H1 (cell line): ENCODE measurements around the gene AOAH. TPM values are rescaled to one million over a fixed set of nuclear protein-coding genes. Genes with fewer than 3 reads are reported as not detected.
A peak's percentile ranks its signal among the peaks of the same experiment; 100 is the strongest.

Experiments used
- CREB1 ChIP-seq: IDR thresholded peaks from 2 replicates; pipeline ENCODE4 v1.6.1; 2012; ENCODE audit warnings: inconsistent platforms
- MAX ChIP-seq: IDR thresholded peaks from 2 replicates; pipeline ENCODE4 v1.6.1; 2012; ENCODE audit warnings: inconsistent platforms
- SP1 ChIP-seq: IDR thresholded peaks from 2 replicates; pipeline ENCODE4 v1.6.1; 2011; ENCODE audit warnings: low read depth, low read length
- USF2 ChIP-seq: IDR thresholded peaks from 2 replicates; pipeline ENCODE4 v1.6.1; 2011; ENCODE audit warnings: low read length, improper control_type of control experiment
- polyA plus RNA-seq, 7 experiments: library from polyadenylated mRNA; depleted of rRNA in 3 of 7; stranded (reverse) in 5 of 7; unstranded in 2 of 7; fragments of >200 nt in 5 of 7; fragments of 200-250 nt in 2 of 7; gene quantifications; 1 replicate in 5 of 7; 2 replicates in 1 of 7; 4 replicates in 1 of 7; pipeline versions ENCODE4 v1.2.1 to v1.2.3, GENCODE V29; 2011 to 2013; ENCODE audit warnings: missing spikeins in 2 of 7, mixed read lengths in 2 of 7
- total RNA-seq: library from RNA; stranded (reverse); fragmentation: NEBNext Ultra II Directional; extraction: Animal tissue kit (Norgen Biotek cat#: 25700); gene quantifications from 2 replicates; pipeline ENCODE4 v1.2.1, GENCODE V29; 2021

The AOAH gene
- total and polyA plus RNA-seq, 2 of the 8 experiments (the other 6 are each of a cell fraction or from before 2014, with no cell fraction given), result 0.08 TPM; not detected in 1

- no peak for TF ChIP-seq USF2
- TF ChIP-seq SP1, result 0 out of 2 replicates have a peak, but pooled peaks have one; percentile 24
- TF ChIP-seq MAX, result 0 out of 2 replicates have a peak, but pooled peaks have one; percentile 37
- TF ChIP-seq CREB1, result peak; percentile 25; the same call in 1 of the 2 replicates
- TF ChIP-seq, all 59 proteins: peak for 5
Measured at GRCh38 chr7:36653663-36654355, 70.5 kb downstream of the AOAH start (continued).
